ENCODE measurements around the gene SERPINB2.
"Not testable (repeated sequence)": the region's sequence is repeated elsewhere in the genome, so short reads cannot be mapped to it uniquely, and the experiment has no call there.

SERPINB2 gene

DNA sequence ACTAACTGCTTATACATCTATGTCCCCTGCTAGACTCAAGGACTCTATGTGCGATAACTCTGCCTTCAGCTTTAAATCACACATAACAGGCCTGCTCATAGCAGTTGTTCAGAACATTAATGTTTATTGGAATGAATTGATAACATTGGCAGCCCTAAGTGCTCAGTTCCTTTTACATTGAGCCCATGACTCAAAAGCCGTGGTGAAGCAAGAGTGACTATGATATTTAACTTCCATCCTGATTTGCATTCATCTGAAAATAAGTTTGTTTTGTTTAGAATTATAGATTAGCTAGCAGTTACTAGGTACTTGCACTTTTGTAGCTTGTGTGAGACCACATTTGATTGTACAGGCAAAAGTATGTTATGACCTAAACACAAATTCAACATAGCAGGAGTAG is 34.5 kb downstream of the SERPINB2 start:
- no peak for DNase-seq (ENCODE audit: low read depth)
- TF ChIP-seq, protein P1, sequence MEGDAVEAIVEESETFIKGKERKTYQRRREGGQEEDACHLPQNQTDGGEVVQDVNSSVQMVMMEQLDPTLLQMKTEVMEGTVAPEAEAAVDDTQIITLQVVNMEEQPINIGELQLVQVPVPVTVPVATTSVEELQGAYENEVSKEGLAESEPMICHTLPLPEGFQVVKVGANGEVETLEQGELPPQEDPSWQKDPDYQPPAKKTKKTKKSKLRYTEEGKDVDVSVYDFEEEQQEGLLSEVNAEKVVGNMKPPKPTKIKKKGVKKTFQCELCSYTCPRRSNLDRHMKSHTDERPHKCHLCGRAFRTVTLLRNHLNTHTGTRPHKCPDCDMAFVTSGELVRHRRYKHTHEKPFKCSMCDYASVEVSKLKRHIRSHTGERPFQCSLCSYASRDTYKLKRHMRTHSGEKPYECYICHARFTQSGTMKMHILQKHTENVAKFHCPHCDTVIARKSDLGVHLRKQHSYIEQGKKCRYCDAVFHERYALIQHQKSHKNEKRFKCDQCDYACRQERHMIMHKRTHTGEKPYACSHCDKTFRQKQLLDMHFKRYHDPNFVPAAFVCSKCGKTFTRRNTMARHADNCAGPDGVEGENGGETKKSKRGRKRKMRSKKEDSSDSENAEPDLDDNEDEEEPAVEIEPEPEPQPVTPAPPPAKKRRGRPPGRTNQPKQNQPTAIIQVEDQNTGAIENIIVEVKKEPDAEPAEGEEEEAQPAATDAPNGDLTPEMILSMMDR (IDR thresholded peaks at IDR 0.05; ENCODE audit: insufficient read depth, low read depth, low read length, missing control alignments), result no peak
- no peak overlapping the region for H3K4me3 ChIP-seq (ENCODE audit: low read length)

DNA sequence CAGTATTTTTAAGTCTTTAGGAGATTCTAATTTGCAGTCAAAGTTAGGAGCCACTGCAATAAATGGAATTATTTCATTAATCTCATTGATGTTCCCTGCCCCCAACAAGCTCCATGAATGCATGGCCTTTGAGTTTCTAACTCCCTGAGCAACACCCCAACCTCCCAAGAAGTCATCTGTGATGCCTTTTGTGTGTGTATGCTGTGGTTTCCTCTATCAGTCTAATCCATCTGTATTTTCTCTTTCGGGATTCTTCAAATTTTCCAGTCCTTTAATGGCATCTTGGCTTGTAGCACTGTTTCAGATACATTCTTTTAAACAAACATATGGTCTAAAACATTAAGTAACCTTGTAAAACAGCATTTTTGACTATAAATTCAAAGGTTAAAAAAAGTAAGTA is 37.0 kb downstream of the SERPINB2 start:
- TF ChIP-seq, protein P1 (IDR thresholded peaks at IDR 0.05; ENCODE audit: insufficient read depth, low read depth, low read length, missing control alignments), result no peak
- no peak for DNase-seq (ENCODE audit: low read depth)
- H3K4me3 ChIP-seq (ENCODE audit: low read length), result no peak overlapping the region

DNA sequence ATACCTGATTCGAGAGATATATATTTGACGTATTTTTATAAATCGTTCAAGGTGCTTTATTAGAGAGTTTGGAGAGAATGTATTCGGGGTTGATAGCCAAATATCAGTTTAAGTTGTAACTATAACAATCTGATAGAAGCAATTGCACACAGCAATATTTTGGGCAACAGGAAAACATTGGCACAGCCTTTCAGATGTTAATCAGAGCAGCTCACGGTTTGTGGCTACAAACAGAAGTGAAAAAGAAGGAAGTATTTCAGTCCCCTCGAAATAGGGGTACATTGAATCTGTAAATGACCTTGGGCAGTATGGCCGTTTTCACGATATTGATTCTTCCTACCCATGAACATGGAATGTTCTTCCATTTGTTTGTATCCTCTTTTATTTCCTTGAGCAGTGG is 40.8 kb downstream of the SERPINB2 start:
- DNase-seq (ENCODE audit: low read depth), result no peak
- TF ChIP-seq, protein P1 (IDR thresholded peaks at IDR 0.05; ENCODE audit: insufficient read depth, low read depth, low read length, missing control alignments), result no peak
- no peak overlapping the region for H3K4me3 ChIP-seq (ENCODE audit: low read length)

DNA sequence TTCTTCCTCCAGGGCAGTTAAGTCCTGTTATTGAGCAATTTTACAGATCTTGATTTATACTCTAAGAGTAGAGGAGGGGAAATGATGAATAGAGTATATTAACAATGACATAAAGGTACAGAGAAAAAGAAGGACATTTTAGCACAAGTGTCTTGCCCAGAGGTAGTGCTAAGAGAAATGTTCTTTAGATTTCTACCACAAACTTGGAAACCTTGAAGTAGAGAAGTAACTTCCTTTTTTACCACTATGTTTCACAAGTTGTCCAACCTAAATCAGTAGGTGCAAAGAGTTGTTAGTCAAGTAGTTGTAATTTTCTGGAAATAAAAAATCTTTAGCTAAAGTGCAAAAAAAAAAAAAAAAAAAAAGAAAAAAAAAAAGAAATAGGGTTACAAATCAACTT is 41.9 kb downstream of the SERPINB2 start:
- not testable (repeated sequence) for H3K4me3 ChIP-seq (ENCODE audit: low read length); DNase-seq (ENCODE audit: low read depth)

DNA sequence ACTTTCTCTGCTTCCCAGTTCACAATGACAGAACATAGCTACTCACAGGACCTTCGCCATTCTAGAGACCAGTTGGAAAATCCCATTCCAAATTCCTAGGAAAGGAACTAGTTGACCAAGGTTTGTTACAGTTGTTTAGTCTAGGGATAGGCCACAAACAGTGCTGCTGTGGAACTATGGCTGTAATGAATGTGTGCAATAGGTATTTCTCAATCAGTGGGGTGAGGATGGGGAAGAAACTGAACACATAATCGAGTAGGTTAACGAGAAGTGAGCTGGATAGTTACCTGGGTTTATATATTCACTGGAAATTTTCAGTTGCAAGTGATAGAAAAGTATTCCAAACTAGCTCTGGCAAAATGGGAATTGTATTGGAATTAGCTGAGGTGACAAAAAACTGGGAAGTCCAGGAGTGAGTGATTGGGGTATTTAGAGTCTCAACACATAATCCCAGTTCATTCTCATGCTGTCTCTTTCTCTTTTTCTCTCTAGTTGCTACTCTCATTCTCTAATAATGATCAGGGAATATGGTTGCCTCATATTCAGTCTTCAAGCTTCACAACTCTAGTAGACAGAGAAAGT is 43.4 kb downstream of the SERPINB2 start:
- DNase-seq (ENCODE audit: low read depth), result no peak
- H3K4me3 ChIP-seq (ENCODE audit: low read length), result no peak overlapping the region
- TF ChIP-seq, protein P1 (IDR thresholded peaks at IDR 0.05; ENCODE audit: insufficient read depth, low read depth, low read length, missing control alignments), result no peak

DNA sequence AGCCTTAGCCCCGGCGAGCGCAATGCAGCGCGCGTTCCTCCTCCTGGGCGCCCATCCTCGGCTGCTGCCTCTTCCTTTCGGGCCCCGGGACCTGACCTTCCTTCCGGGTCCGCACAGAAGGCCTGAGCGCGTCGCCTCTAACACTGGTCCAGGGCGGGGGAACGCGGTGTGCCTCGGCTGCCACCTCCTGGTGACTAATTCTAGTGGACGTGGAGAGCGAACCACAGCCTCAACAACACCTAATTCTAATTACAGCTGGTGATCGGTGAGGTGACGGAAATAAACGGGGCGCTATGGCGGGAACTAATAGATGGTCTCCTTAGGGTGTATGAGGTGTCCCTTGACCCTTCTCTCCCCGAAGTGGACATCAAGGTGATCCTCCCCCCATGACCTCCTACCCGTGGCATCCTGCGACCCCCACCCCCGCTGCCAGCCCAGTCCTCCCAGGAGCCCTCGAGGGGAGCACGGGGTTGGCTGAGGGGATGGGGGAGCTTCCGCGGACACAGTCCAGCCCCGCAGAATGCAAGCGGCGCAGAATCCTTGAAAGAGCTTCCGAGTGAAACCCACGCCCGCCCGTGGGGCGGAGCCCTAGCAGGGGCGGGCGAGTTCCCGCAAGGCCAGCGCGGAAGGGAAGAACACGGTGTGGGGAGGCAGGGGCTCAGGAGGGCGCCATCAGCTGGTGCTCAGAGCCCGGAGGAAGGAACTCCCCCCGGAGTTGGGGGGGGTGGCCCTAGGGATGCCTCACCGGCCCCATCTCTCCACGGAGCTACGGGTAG is 48.8 kb downstream of the SERPINB2 start:
- H3K4me3 ChIP-seq (ENCODE audit: low read length), result peak overlapping the region; percentile 67
- peak; percentile 84 for DNase-seq (ENCODE audit: low read depth)
- TF ChIP-seq, protein P1 (IDR thresholded peaks at IDR 0.05; ENCODE audit: insufficient read depth, low read depth, low read length, missing control alignments), result peak; percentile 76

DNA sequence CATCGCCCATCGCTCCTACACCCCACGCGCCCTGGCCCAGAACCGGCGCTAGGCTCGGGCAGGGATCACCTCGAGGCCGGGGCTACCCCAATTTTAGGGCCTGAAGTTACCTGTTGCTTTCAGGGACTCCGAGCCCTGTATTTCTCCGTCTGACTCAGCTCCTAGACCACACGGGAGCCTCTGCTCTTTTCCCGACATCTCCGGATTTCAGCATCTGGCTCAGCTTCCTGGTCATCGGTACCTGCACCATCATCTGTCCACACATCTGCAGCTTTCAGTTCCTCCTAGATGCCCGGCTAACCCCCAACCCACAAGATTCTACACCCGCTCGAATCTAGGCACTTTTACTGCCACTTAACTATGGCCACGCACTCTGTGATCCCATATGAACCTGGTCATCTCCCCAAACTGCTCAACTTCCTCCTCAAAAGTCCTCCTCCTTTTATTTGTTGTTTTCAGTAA is 49.5 kb downstream of the SERPINB2 start:
- peak overlapping the region; percentile 67 for H3K4me3 ChIP-seq (ENCODE audit: low read length)
- no peak for DNase-seq (ENCODE audit: low read depth)
- TF ChIP-seq, protein P1 (IDR thresholded peaks at IDR 0.05; ENCODE audit: insufficient read depth, low read depth, low read length, missing control alignments), result no peak
